ENCODE data around the gene NR2C2AP.

NR2C2AP gene

DNA sequence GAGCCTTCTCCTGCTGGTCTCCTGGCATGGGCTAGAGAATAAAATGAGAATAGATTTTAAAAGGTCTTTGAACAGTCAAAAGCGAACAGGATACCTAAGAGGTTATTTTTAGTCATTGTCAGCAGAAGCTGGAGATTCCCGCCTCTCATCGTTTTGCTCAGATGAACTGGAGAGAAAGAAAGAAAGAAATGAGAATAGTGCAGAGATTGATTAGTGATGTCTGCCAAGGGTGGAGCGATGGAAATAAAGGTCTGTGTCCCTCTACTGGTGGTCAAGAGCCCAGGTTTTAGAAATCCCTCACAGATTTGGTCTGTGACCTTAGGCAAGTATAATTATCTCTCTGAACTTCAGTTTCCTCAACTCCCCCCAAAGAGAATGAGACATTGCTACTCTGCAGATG lies 13.9 kb upstream of the NR2C2AP start:
- DNase-seq (ENCODE audit: insufficient read length, low spot score), result no peak
- no peak for FAIRE-seq

DNA sequence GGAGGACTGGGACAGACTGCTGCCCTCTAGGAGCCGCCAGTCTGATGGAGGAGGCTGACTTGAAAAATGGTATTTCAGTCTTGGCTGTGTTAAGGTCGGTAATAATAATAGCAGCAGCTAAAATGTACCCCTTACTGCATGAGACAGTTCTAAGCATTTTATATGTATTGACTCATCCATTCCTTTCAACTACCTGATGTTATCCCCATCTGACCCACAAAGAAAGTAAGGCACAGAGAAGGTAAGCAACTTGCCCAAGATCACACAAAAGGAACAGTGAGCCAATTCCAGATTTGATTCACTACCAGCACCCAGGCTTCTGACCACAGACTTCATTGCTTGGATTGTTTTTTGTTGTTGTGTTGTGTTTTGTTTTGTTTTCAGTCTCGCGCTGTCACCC lies 12.6 kb upstream of the NR2C2AP start:
- DNase-seq (ENCODE audit: insufficient read length, low spot score) (no peak), FAIRE-seq (no peak)

- DNase-seq (ENCODE audit: insufficient read length, low spot score) (no peak), FAIRE-seq (no peak)
Observed at GRCh38 chr19:19214892-19215291, 11.7 kb upstream of the NR2C2AP start.

GRCh38 chr19:19214159-19214490 lies 10.9 kb upstream of the NR2C2AP start:
- no peak for DNase-seq (ENCODE audit: insufficient read length, low spot score)
- no peak for FAIRE-seq

DNA sequence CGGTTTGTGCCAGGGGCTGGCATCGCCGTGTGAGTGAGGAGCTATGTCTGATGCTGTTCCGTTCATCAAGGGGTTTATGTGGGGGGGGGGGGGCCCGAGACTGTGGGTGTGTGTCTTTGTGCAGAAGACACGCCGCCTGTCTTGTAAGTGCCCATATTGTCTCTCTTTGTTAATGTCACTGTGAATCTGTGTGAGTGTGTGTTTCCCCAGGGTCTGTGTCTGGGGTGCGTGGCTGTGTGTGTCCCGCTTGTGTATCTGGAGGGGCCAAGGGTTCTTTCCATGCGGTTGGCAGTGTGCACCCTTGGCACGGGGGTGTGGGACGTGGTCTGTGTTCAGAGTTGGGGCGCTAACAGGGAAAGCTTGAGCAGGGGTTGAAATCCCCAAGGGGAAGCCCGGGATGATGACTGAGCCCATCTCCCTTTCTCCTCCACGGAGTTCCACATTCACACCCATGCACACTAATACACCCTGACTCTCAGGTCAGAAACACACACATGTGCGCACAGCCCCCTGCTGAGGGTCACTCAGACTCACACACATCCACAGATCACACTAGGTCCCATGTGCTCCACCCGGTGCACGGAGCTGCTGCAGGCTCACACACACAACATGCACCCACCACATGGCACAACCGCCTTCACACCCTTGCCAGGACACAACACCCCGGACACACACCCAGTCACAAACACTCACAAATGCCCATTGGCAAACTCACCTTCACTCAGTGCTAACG lies 10.4 kb upstream of the NR2C2AP start:
- no peak for FAIRE-seq

DNA sequence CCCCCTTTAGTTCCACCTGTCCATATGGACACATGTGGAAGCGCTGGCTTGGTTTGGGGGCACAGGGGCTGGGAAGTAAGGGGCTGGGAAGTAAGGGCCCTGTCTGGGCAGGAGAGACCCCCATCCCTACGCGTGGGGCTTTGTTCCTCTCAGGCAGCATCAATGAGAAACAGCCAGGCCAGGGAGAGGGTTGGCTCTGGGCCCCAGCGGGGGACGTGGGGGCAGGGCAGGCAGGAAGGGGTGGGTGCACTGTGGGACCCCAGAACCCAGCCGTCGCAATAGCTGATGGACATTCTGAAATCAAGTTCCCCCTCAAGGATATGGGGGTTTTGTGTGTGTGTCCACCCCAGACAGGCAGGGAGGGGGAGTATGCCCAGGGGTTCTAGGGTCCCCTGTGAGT lies 9.7 kb upstream of the NR2C2AP start:
- FAIRE-seq, result no peak
- DNase-seq (ENCODE audit: insufficient read length, low spot score), result no peak

More for the DNA sequence above, 10.4 kb upstream of the NR2C2AP start:
- no peak for DNase-seq (ENCODE audit: insufficient read length, low spot score)

DNA sequence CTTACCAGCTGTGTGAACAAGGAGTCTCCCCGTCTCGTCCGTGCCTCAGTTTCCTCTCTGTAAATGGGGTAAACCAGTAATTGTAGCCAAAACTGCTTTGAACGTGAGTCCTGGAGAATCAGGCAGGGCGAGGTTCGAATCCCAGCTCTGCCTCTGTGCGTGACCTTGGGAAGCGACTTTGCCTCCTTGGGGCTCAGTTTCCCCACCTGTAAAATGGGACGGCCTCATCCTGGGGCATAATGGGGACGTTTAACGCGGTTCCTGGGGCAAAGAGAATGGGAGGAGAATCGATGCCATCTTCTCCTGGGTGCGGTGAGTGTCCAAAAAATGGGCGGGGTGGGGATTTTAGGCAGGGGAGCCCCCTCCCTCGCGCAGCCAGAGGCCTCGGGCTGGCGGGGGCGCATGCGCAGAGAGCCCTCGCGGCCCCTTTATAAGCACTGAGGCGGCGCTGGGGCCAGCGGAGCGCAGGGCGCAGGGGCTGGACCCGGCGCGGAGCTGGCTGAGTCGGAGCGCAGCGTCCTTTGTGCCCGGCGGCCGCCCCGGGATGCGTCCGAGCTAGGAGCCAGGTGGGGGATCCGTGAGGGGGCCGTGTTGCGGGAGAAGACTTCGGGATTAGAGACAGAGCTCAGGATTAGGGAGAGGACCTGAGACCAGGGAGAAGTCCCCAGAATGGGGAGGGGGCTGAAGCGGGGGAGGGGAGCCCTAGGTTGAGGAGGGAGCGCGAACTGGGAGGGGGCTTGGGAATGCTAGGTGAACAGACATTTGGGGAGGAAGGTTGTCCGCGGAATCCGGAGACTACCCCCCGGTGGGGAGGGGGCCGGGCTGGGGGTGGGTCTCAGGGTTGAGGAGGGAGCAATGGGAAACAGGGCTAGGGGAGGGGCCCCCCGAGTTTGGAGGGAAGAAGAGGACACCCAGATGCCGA lies 8.5 kb upstream of the NR2C2AP start, which contains the start of gene NCAN:
Gene NCAN, plus strand, starts transcription at position 460 of the 922 bp plus-strand sequence. CDS start 4,996 bp downstream, outside the sequence.
- FAIRE-seq (no peak), DNase-seq (ENCODE audit: insufficient read length, low spot score) (no peak)

GRCh38 chr19:19209372-19209771 lies 6.2 kb upstream of the NR2C2AP start:
- no peak for FAIRE-seq
- no peak for DNase-seq (ENCODE audit: insufficient read length, low spot score)

DNA sequence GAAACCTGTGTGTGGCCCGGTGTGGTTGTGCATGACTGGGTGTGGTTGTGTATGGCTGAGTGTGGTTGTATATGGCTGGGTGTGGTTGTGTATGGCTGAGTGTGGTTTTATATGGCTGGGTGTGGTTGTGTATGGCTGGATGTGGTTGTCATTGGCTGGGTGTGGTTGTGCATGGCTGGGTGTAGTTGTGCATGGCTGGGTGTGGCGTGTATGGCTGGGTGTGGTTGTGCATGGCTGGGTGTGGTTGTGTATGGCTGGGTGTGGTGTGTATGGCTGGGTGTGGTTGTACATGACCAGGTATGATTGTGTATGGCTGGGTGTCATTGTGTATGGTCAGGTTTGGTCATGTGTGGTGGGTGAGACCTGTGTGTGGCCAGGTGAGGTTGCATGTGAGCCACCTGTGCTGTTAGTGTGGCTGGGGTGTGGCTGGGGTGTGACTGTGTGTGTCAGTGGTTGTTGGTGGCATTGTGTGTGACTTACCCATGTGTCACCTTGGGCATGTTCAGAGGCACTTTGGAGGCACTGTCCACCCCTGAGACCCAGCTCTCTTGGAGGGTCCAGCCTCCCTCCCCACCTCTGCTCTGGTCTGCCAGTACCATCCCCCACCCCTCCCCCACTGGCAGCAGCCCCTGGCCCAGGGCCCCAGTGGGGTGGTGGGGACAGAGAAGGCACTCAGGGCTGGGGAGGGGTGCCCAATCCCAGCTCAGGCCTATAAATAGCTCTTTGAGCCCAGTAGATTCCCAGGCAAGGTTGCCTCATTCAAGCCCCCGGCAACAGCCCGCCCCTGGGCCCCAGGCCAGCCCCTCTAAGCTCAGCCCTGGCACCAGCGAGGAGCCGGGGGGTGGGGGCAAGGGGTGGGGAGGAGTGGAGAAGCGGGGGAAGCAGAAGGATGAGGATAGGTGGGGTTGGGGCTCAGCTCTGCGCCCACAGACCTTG lies 4.7 kb upstream of the NR2C2AP start:
- DNase-seq (ENCODE audit: insufficient read length, low spot score) (no peak), FAIRE-seq (no peak)

- no peak for FAIRE-seq
- DNase-seq (ENCODE audit: insufficient read length, low spot score), result no peak
Observed at GRCh38 chr19:19206938-19207337, 3.7 kb upstream of the NR2C2AP start.

DNA sequence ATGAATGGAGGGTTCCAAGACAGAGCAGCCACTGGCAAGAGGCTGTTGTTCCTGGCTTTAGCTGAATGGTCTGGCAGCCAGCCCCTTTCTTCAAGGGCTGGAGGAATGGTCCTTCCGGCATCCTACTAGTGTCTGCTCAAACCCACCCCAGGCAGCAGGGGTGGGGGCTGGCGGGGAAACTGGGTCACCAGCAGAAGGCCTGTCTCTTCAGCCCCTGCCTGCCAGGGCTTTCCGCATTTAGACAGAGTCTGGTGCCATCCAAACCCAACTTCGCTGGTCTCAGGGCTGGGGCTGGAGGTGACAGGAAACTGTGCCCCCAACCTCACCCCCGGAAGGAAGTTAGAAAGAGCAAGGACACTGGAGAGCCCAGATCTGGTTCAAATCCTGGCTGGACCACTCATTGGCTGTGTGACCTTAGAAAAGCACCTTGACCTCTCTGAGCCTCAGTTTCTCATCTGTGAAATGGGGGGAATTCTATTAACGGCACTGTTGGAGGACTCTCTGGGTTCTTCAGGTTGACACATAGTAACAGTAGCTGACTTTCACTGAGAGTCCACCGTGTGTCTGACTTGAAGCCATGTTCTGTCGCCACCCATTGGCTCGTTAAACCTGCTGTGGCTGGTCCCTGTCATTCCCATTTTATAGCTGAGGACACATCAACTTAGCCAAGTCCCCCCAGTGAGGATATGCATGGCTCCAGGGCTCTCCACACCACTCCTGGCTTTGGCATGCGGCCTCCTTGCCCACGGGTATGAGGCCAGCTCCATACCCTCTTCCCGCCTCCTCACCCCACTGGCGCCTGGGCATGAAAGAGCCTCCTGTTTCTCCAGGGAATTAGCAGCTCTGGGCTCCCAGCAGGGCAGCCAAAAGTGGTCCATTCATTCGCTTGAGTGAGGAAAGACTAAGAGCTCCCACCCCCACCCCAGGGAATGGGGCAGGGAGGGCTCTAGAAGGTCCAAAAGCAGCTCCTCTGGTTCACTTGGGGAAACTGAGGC lies 2.5 kb upstream of the NR2C2AP start:
- no peak for FAIRE-seq
- no peak for DNase-seq (ENCODE audit: insufficient read length, low spot score)

DNA sequence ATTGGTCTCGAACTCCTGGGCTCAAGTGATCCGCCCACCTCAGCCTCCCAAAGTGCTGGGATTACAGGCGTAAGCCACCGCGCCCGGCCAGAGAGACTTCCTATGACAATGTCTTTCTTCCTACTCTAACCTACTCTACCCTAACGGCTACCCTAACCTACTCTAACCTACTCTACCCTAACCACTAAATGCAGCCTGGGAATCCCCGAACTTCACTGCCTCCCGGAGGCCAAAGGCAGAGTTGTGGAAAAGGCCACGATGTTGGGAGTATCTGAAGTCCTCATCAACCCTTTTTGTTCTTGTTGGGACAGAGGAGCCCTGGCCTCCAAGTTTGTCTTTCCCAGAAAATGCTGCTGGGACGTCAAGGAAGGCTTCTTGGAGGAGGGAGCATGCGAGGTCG lies 967 bp upstream of the NR2C2AP start:
- DNase-seq (ENCODE audit: insufficient read length, low spot score) (no peak), FAIRE-seq (no peak)

- FAIRE-seq, result no peak
- DNase-seq (ENCODE audit: insufficient read length, low spot score), result no peak
Observed at GRCh38 chr19:19202707-19203011, 555 bp downstream of the NR2C2AP start.

- FAIRE-seq (peak; percentile 33), DNase-seq (ENCODE audit: insufficient read length, low spot score) (no peak)
Observed at GRCh38 chr19:19201697-19202630, 1.2 kb downstream of the NR2C2AP start.

- FAIRE-seq (no peak), DNase-seq (ENCODE audit: insufficient read length, low spot score) (no peak)
Observed at GRCh38 chr19:19193926-19194325, 9.3 kb downstream of the NR2C2AP start.

DNA sequence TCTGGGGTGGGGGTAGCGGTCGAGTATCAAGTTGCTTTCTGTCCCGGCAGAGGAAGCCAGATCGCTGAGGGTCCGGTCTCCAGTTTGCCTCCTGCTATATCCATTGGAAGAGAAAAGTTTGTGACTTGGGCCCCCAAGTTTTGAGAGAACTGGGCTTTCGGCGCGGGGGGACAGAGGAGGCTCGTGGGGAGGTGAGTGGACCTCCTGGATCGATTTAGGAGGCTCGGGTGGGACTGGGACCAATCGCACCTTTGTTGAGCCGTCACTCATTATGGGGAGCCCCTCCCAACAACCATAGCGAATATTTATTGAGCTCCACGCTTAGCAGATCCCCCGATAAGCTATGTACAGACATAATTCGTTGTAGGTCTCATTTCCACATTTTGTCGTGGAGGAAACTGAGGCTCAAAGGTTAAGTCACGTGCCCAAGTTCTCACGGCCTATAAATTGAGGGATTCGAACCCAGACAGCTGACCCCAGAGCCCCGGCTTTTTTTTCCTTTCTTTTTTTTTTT lies 10.2 kb downstream of the NR2C2AP start:
- peak; percentile 92 for FAIRE-seq
- DNase-seq (ENCODE audit: insufficient read length, low spot score), result no peak

DNA sequence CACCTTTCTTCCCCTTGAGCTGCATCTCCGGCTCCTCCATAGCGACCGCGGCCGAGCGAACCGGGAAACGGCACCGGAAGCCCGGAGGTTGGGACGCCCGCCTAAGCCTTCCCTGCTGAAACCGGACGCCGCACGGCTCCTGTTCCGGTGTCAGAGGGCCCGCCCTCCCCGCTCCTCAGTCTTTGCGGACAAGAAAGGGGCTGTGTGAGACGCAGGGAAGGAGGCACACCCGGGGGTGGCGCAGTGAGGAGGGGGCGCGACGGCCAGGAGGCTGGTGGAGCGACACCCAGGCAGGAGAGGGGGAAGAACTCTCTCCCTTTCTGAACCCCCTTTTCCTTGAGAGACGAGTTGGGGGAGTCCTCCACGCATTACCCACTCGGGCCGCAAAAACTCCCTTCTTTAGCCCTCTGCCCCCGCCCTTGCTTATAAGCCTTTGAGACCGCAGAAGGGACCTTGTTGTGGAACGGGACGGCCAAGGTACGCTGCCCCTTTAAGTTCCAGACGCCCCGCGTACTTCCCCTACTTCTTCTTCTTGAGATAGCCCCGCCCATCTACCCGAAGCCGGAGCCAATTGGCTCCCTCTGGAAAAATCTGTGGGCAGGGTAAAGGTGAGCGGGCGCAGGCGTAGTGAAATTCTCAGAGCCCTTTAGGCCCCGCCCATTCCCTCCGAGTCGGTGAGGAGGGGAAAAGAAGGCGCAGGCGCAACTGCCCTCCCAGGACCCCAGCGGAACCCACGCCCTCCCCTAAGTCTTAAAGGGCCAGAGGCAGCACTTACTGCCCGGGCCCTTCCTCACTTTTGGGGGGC lies 10.9 kb downstream of the NR2C2AP start, which contains the start of the genes BORCS8 and RFXANK:
Gene BORCS8, minus strand, starts transcription at position 75 of the 805 bp plus-strand sequence. Its CDS starts 35 bp downstream, at position 40.
Gene RFXANK, plus strand, starts transcription at position 181 of the 805 bp plus-strand sequence. CDS start 1,689 bp downstream, outside the sequence.
- FAIRE-seq (peak; percentile 100), DNase-seq (ENCODE audit: insufficient read length, low spot score) (peak; percentile 91)

DNA sequence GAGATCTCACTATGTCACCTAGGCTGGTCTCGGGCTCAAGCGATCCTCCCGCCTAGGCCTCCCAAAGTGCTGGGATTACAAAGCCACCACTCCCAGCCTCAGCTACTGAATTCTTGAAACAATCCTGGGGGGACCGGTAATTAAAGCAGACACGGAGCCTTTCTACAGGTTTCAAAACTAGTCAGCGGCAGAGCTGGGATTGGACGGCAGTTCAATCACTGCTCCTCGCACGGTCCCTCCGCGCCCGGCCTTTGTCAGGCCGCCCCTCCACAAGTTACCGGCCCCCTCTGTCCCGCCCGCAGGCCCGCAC lies 11.5 kb downstream of the NR2C2AP start:
- FAIRE-seq, result no peak
- no peak for DNase-seq (ENCODE audit: insufficient read length, low spot score)
